Measurements from ENCODE around the gene HOXD10. TPM values are rescaled to one million over a fixed set of nuclear protein-coding genes. Genes with fewer than 3 reads are reported as not detected.
A peak's percentile ranks its signal among the peaks of the same experiment; 100 is the strongest.

Gene HOXD10
- total RNA-seq, 1 experiment from 2014 or later: not detected

GRCh38 chr2:176132205-176133171, 15.9 kb downstream of the HOXD10 start:
- CTCF ChIA-PET: interaction anchor here (1.7 kb wide), 1 partner anchor 323 kb away, joined by 18 read pairs; no protein-coding TSS in a partner anchor
- POLR2A ChIA-PET: interaction anchor here (0.6 kb wide), 1 partner anchor 1127 kb away, joined by 4 read pairs; no protein-coding TSS in a partner anchor
- peak; percentile 47 for ATAC-seq
- Histone ChIP-seq H3K27ac (ENCODE audit: low read length) (peak overlapping the region; percentile 76), H3K9me3 (ENCODE audit: control insufficient read depth, insufficient read depth, low read depth, low read length) (no peaks in the 10 kb centered on the region), H3K4me3 (ENCODE audit: low read depth in 2 of 2, low read length in 2 of 2) (peak overlapping the region; percentile 35 to 47), H3K27me3 (ENCODE audit: control insufficient read depth, insufficient read depth, low read length) (no peaks in the 10 kb centered on the region), H3K36me3 (ENCODE audit: control insufficient read depth, insufficient read depth, low read length) (no peaks in the 10 kb centered on the region), H3K4me1 (ENCODE audit: control insufficient read depth, insufficient read depth, low read length) (peaks cover 14% of the 10 kb centered on the region)
- BruUV-seq (replicated peaks): no TSS peak
- TF ChIP-seq SIN3A (IDR thresholded peaks at IDR 0.05; ENCODE audit: borderline replicate concordance, insufficient read depth, low read depth, low read length): no peak
- no peak for TF ChIP-seq POLR2AphosphoS5 (IDR thresholded peaks at IDR 0.05; ENCODE audit: low read depth, low read length)
- no peak for TF ChIP-seq CTCF (IDR thresholded peaks at IDR 0.05)
- no peak for TF ChIP-seq TCF7L2 (IDR thresholded peaks at IDR 0.05; ENCODE audit: low read depth, low read length)
- no peak for TF ChIP-seq REST (IDR thresholded peaks at IDR 0.05; ENCODE audit: insufficient read depth in 1 of 2, low read depth in 2 of 2, low read length in 1 of 2)
- in situ Hi-C loops (cut with HindIII; ENCODE audit: low pct_unique_long_range_greater_than_20kb, low sequenced_read_pairs): no loop called here
- DNase-seq (ENCODE audit: low read depth, low spot score): no peak
- intact Hi-C loops (cut with micrococcal nuclease; ENCODE audit: unreplicated experiment): no loop called here

- peaks cover 14% of the 10 kb centered on the region for H3K4me1 ChIP-seq (ENCODE audit: control insufficient read depth, insufficient read depth, low read length)
- BruUV-seq (replicated peaks): no TSS peak
- TF ChIP-seq REST (IDR thresholded peaks at IDR 0.05; ENCODE audit: insufficient read depth in 1 of 2, low read depth in 2 of 2, low read length in 1 of 2): no peak
- TF ChIP-seq TCF7L2 (IDR thresholded peaks at IDR 0.05; ENCODE audit: low read depth, low read length): no peak
- no peak for TF ChIP-seq SIN3A (IDR thresholded peaks at IDR 0.05; ENCODE audit: borderline replicate concordance, insufficient read depth, low read depth, low read length)
- TF ChIP-seq CTCF (IDR thresholded peaks at IDR 0.05): no peak
- TF ChIP-seq POLR2AphosphoS5 (IDR thresholded peaks at IDR 0.05; ENCODE audit: low read depth, low read length): no peak
- no peaks in the 10 kb centered on the region for H3K27me3 ChIP-seq (ENCODE audit: control insufficient read depth, insufficient read depth, low read length)
- ChIA-PET CTCF (interaction anchor here (0.5 kb wide), 1 partner anchor 289 kb away, joined by 4 read pairs; no protein-coding TSS in a partner anchor), POLR2A (no interaction called here)
- no peak overlapping the region for H3K4me3 ChIP-seq (ENCODE audit: low read depth in 2 of 2, low read length in 2 of 2)
- intact Hi-C loops (cut with micrococcal nuclease; ENCODE audit: unreplicated experiment) (no loop called here), in situ Hi-C loops (cut with HindIII; ENCODE audit: low pct_unique_long_range_greater_than_20kb, low sequenced_read_pairs) (no loop called here)
- DNase-seq (ENCODE audit: low read depth, low spot score) (no peak), ATAC-seq (no peak)
- H3K9me3 ChIP-seq (ENCODE audit: control insufficient read depth, insufficient read depth, low read depth, low read length): no peaks in the 10 kb centered on the region
- H3K36me3 ChIP-seq (ENCODE audit: control insufficient read depth, insufficient read depth, low read length): no peaks in the 10 kb centered on the region
- no peak overlapping the region for H3K27ac ChIP-seq (ENCODE audit: low read length)
Measured at GRCh38 chr2:176133389-176133788, 16.8 kb downstream of the HOXD10 start.

Measured in Panc1 (cell line).